GM12878 (cell line): ENCODE results near the gene MOBP.

Experiments
- KLF5 ChIP-seq: fragments of 450-650 bp; IDR thresholded peaks from 2 replicates; pipeline ENCODE4 v1.6.1; 2014; ENCODE audit warnings: mild to moderate bottlenecking; ENCODE audit not compliant: partially characterized antibody
- TF ChIP-seq, protein P1 (sequence below), 3 experiments: IDR thresholded peaks in 2 of 3; conservative IDR thresholded peaks in 1 of 3; 2 replicates each; pipeline ENCODE4 v1.5.1; 2011; ENCODE audit warnings: low read depth in 3 of 3, low read length in 3 of 3, mild to moderate bottlenecking in 3 of 3, control low read depth in 2 of 3, moderate library complexity in 2 of 3, inconsistent platforms in 1 of 3, mixed read lengths in 1 of 3; ENCODE audit not compliant: control insufficient read depth in 2 of 3, insufficient read depth in 1 of 3; ENCODE audit errors: extremely low read depth in 1 of 3

DNA sequence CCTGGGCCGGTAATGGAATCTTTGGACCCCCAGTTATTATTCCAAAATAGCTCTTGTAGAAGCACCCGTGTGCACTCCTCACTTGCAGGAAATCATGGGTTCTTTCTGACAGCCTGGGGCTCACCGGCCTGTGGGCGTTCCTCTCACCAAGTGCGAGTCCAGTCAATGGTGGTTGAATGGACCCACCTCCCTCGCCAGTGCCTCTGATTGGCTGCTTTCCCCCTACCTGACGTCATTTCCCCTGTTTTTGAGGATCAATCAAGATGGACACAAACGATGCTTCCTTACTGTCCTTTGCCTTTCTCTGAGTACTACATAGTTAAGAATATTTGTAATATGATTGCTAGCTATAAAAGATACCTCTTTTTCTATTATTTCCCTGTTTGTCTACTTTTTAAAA lies 18.1 kb downstream of the MOBP start:
- no peak for TF ChIP-seq KLF5
- TF ChIP-seq, protein P1, sequence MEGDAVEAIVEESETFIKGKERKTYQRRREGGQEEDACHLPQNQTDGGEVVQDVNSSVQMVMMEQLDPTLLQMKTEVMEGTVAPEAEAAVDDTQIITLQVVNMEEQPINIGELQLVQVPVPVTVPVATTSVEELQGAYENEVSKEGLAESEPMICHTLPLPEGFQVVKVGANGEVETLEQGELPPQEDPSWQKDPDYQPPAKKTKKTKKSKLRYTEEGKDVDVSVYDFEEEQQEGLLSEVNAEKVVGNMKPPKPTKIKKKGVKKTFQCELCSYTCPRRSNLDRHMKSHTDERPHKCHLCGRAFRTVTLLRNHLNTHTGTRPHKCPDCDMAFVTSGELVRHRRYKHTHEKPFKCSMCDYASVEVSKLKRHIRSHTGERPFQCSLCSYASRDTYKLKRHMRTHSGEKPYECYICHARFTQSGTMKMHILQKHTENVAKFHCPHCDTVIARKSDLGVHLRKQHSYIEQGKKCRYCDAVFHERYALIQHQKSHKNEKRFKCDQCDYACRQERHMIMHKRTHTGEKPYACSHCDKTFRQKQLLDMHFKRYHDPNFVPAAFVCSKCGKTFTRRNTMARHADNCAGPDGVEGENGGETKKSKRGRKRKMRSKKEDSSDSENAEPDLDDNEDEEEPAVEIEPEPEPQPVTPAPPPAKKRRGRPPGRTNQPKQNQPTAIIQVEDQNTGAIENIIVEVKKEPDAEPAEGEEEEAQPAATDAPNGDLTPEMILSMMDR (IDR thresholded peaks at IDR 0.05 in 2 of 3, conservative IDR thresholded peaks at IDR 0.05 in 1 of 3; ENCODE audit: control insufficient read depth in 2 of 3, extremely low read depth in 1 of 3, insufficient read depth in 1 of 3, low read depth in 3 of 3, low read length in 3 of 3): no peak
